Measurements from ENCODE around the gene TDRD12. TPM values are rescaled to one million over a fixed set of nuclear protein-coding genes. Genes with fewer than 3 reads are reported as not detected.

TDRD12 gene
- total RNA-seq, 1 experiment from 2014 or later, result 0.33 TPM

DNA sequence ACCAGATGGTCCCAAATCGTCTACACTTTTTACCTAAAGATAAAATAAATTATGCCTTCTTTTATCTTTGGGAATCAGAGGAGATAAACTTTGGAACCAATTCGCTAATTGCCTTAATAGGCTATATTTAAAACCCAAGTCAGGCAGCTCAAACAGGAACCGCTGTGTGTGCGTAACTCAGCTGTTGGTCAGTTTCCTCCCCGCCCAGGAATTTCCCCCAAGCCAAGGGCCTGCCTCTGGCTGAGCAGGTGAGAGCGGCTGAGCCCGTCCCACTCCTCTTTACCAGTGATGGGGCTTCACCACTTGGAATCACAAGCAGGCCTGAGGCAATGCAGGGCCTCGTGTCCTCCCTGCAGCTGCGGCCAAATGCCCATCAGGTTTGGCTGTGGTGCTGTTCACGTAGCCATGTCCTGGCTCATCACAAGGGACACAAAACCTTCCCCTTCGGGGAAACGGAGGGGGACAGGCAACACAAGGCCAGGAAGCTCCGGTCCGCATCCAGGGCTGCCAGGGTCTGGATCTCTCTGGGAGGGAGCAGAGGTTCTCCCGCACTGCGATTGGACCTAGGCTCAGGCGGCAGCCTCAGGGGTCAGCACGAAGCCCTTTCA is 150.5 kb downstream of the TDRD12 start:
- BruUV-seq (replicated peaks), result no TSS peak
- ChIA-PET POLR2A (no interaction called here), CTCF (no interaction called here)
- intact Hi-C loops (cut with micrococcal nuclease; ENCODE audit: unreplicated experiment), result no loop called here
- no peaks in the 10 kb centered on the region for H3K36me3 ChIP-seq (ENCODE audit: control insufficient read depth, insufficient read depth, low read length)
- H3K9me3 ChIP-seq (ENCODE audit: control insufficient read depth, insufficient read depth, low read depth, low read length), result no peaks in the 10 kb centered on the region
- in situ Hi-C loops (cut with HindIII; ENCODE audit: low pct_unique_long_range_greater_than_20kb, low sequenced_read_pairs), result no loop called here
- no peak overlapping the region for H3K4me3 ChIP-seq (ENCODE audit: low read depth in 2 of 2, low read length in 2 of 2)
- H3K27ac ChIP-seq (ENCODE audit: low read length), result no peak overlapping the region
- TF ChIP-seq TCF7L2 (IDR thresholded peaks at IDR 0.05; ENCODE audit: low read depth, low read length) (no peak), SIN3A (IDR thresholded peaks at IDR 0.05; ENCODE audit: borderline replicate concordance, insufficient read depth, low read depth, low read length) (no peak), POLR2AphosphoS5 (IDR thresholded peaks at IDR 0.05; ENCODE audit: low read depth, low read length) (no peak)
- TF ChIP-seq, protein P1, sequence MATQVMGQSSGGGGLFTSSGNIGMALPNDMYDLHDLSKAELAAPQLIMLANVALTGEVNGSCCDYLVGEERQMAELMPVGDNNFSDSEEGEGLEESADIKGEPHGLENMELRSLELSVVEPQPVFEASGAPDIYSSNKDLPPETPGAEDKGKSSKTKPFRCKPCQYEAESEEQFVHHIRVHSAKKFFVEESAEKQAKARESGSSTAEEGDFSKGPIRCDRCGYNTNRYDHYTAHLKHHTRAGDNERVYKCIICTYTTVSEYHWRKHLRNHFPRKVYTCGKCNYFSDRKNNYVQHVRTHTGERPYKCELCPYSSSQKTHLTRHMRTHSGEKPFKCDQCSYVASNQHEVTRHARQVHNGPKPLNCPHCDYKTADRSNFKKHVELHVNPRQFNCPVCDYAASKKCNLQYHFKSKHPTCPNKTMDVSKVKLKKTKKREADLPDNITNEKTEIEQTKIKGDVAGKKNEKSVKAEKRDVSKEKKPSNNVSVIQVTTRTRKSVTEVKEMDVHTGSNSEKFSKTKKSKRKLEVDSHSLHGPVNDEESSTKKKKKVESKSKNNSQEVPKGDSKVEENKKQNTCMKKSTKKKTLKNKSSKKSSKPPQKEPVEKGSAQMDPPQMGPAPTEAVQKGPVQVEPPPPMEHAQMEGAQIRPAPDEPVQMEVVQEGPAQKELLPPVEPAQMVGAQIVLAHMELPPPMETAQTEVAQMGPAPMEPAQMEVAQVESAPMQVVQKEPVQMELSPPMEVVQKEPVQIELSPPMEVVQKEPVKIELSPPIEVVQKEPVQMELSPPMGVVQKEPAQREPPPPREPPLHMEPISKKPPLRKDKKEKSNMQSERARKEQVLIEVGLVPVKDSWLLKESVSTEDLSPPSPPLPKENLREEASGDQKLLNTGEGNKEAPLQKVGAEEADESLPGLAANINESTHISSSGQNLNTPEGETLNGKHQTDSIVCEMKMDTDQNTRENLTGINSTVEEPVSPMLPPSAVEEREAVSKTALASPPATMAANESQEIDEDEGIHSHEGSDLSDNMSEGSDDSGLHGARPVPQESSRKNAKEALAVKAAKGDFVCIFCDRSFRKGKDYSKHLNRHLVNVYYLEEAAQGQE (IDR thresholded peaks at IDR 0.05; ENCODE audit: insufficient read depth in 1 of 2, low read depth in 2 of 2, low read length in 1 of 2), result no peak
- TF ChIP-seq, protein P2, sequence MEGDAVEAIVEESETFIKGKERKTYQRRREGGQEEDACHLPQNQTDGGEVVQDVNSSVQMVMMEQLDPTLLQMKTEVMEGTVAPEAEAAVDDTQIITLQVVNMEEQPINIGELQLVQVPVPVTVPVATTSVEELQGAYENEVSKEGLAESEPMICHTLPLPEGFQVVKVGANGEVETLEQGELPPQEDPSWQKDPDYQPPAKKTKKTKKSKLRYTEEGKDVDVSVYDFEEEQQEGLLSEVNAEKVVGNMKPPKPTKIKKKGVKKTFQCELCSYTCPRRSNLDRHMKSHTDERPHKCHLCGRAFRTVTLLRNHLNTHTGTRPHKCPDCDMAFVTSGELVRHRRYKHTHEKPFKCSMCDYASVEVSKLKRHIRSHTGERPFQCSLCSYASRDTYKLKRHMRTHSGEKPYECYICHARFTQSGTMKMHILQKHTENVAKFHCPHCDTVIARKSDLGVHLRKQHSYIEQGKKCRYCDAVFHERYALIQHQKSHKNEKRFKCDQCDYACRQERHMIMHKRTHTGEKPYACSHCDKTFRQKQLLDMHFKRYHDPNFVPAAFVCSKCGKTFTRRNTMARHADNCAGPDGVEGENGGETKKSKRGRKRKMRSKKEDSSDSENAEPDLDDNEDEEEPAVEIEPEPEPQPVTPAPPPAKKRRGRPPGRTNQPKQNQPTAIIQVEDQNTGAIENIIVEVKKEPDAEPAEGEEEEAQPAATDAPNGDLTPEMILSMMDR (IDR thresholded peaks at IDR 0.05), result no peak
- no peaks in the 10 kb centered on the region for H3K4me1 ChIP-seq (ENCODE audit: control insufficient read depth, insufficient read depth, low read length)
- ATAC-seq (no peak), DNase-seq (ENCODE audit: low read depth, low spot score) (no peak)
- no peaks in the 10 kb centered on the region for H3K27me3 ChIP-seq (ENCODE audit: control insufficient read depth, insufficient read depth, low read length)

DNA sequence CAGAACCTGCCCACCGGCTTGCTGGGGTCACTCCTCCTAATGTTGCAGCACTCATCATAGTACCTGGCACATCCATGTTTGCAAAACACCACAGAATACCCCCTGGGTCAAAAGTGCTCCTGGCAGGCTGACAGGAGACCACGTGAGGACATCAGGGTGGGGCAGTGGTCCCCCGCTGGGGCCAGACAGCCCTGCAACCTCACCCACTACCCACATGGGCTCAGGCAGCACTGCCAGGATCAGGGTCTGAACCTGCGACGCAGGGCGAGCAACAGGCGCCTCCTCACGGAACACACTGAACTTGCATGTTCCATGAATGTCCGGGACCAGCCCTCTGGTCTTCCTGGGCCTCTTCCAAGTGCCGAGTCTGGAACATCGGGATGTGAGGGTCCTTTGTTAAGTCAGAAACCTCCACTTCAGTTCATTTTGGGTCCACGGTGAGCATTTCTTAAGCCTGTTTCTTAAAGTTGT is 151.4 kb downstream of the TDRD12 start:
- no peak for ATAC-seq
- BruUV-seq (replicated peaks), result no TSS peak
- in situ Hi-C loops (cut with HindIII; ENCODE audit: low pct_unique_long_range_greater_than_20kb, low sequenced_read_pairs), result no loop called here
- no peak for DNase-seq (ENCODE audit: low read depth, low spot score)
- Histone ChIP-seq H3K4me3 (ENCODE audit: low read depth in 2 of 2, low read length in 2 of 2) (no peak overlapping the region), H3K4me1 (ENCODE audit: control insufficient read depth, insufficient read depth, low read length) (no peaks in the 10 kb centered on the region), H3K27me3 (ENCODE audit: control insufficient read depth, insufficient read depth, low read length) (no peaks in the 10 kb centered on the region), H3K27ac (ENCODE audit: low read length) (no peak overlapping the region), H3K36me3 (ENCODE audit: control insufficient read depth, insufficient read depth, low read length) (no peaks in the 10 kb centered on the region), H3K9me3 (ENCODE audit: control insufficient read depth, insufficient read depth, low read depth, low read length) (no peaks in the 10 kb centered on the region)
- POLR2A ChIA-PET, result no interaction called here
- CTCF ChIA-PET, result no interaction called here
- TF ChIP-seq SIN3A (IDR thresholded peaks at IDR 0.05; ENCODE audit: borderline replicate concordance, insufficient read depth, low read depth, low read length) (no peak), TCF7L2 (IDR thresholded peaks at IDR 0.05; ENCODE audit: low read depth, low read length) (no peak), POLR2AphosphoS5 (IDR thresholded peaks at IDR 0.05; ENCODE audit: low read depth, low read length) (no peak)
- TF ChIP-seq, protein P1 (IDR thresholded peaks at IDR 0.05; ENCODE audit: insufficient read depth in 1 of 2, low read depth in 2 of 2, low read length in 1 of 2), result no peak
- intact Hi-C loops (cut with micrococcal nuclease; ENCODE audit: unreplicated experiment), result no loop called here

Measured in Panc1 (cell line).